HG03108 (cell line): ENCODE measurements around the gene WDR54.
A peak's percentile ranks its signal among the peaks of the same experiment; 100 is the strongest.
"Not testable (repeated sequence)": the region's sequence is repeated elsewhere in the genome, so short reads cannot be mapped to it uniquely, and the experiment has no call there.

Source experiments
- ATAC-seq: cut with Tn5 transposase; IDR thresholded peaks from one replicate; pipeline ENCODE4 v1.9.1; 2021; ENCODE audit warnings: moderate library complexity; ENCODE audit not compliant: unreplicated experiment

Gene WDR54

GRCh38 chr2:74450570-74451190 is 29.1 kb downstream of the WDR54 start:
- no peak for ATAC-seq

DNA sequence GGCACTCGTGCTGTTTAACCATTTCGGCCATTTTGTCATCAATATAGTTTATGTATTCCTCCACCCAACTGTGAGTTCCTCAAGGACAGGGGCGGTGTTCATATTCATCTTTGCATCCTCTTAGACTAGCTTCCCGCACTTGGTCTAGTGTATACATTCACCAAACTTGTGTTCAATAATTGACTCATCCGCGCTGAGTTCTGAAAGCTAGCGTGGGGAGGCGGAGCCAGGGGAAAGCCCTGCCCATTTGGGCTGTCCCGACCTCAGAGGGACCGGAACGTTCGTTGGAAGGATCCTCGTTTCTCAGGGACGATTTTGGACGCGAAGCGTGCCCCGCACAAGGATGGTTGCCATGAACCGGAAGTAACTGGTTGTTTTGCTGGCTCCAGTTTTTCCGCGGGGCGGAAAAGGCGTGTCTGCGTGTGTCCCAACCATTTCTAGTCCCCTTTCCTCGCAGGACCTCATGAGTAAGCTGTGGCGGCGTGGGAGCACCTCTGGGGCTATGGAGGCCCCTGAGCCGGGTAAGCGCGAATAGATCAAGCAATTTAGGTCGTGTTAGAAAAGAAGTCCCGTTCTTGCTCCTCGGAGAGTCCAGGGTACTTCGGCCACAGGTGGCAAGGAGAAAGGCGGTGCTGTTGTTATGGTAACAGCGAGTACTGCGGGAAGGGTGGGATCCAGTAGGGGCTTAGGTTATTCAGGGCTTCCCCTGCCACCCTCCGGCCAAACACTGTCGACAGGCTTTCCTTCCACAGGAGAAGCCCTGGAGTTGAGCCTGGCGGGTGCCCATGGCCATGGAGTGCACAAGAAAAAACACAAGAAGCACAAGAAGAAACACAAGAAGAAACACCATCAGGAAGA is 33.4 kb downstream of the WDR54 start, which contains the start of gene INO80B:
Gene INO80B (plus strand): TSS at position 434 of the 858 bp plus-strand sequence. CDS start 30 bp downstream, at position 464.
- peak; percentile 35 for ATAC-seq

- no peak for ATAC-seq
These were observed 35.6 kb downstream of the WDR54 start for GRCh38 chr2:74457129-74457548.

- ATAC-seq = peak; percentile 24
These were observed 36.1 kb downstream of the WDR54 start for GRCh38 chr2:74457549-74458131.

- peak; percentile 82 for ATAC-seq
These were observed 36.8 kb downstream of the WDR54 start, which contains the start of gene WBP1 for GRCh38 chr2:74458132-74458937. TSS of gene WBP1 (plus strand) at chr2:74458438. CDS start at chr2:74458603, 165 bp downstream.

- no peak for ATAC-seq
These were observed 37.4 kb downstream of the WDR54 start for GRCh38 chr2:74458938-74459363.

- not testable (repeated sequence) for ATAC-seq
These were observed 38.1 kb downstream of the WDR54 start for GRCh38 chr2:74459503-74460118.

- not testable (repeated sequence) for ATAC-seq
These were observed 38.7 kb downstream of the WDR54 start for GRCh38 chr2:74460187-74460586.

DNA sequence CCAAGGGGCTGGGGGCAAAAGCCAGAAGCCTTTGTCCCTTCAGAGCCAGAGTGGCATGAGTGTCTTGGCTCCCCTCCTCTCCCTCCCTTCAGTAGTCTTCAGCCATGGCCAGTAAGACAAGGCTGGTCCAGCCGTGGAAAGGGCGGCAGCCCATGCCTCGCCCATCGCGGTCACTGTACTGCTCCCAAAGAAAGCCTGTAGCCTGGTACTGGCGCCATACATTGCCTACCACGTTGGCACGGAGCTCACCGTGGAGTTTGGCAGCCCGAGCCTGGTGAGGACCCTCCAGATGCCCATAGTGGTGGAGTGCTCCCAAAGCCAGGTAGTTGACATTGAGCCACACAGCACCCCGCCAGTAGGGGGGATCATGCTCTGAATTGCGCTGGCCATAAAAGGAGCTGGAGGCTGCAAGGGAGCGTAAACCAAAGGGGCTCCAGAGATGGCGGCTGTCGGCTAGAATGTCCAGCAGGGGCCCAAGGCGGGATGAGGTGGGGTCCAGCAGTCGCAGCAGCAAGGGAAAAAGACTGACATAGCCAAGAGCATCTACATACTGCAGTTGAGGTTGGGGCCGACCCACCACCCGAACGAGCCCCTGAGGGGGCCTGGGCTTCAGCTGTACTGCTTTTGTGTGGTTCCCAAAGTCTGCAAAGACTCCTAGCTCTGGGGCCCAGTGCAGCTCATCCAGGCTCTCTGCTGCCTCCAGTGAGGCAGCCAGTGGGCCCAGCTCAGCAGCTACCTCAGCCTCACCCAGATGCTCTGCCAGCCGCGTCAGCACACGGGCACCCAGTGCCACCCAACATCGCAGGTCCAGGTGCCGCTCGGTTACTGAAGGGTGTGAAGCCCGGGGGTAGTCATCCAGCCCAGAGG is 39.9 kb downstream of the WDR54 start:
- ATAC-seq = no peak

DNA sequence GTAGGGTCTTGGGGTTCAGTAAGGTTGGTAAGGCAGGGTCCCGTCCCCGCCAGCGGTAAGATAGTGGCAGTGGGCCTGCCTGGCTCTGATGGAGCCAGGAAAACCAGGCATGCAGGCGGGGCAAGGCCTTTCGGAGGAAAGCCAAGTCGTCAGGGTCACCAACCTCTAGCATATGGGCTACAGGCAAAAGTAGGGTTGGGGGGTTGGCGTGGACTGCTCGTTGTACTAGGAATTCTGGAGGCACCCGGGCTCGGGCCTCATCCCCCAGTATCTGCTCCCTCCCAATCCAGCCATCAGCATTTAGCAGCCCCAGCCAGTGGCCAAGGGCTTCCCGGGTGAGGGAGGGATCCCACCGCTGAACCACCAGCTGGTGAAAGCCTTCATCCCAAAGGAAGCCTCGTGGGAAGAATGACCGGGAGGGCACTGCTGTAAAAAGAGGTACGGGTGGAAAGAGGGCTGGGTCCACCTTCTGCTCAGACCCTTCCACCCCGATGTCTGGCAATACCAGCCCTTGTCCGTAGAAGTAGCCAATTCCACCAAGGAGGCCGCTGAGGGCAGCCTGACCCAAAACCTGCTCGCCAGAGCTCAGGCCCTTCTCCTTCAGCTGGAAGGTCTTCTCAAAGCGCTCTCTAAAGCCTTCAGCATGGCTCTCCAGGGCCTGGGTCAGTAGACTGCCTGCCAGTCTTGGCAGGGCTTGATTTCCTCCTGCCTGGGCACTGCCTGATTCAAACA is 40.7 kb downstream of the WDR54 start:
- ATAC-seq = no peak

DNA sequence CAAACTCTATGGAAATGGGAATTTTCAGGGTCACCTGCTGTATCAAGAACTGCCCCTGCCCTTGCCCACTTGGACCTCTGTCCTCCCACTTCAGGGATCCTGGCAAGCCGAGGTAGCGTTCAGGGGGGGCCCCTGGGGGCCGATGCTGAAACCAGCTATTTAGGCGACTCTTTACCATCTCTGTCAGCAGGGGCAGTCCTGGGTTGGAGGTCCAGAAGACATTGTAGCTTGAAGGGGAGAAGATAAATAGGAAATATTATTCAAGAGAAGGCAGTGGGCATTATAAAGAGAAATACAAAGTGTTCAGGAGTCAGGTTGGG is 41.2 kb downstream of the WDR54 start:
- no peak for ATAC-seq

- no peak for ATAC-seq
These were observed 42.9 kb downstream of the WDR54 start for GRCh38 chr2:74464406-74464805.

DNA sequence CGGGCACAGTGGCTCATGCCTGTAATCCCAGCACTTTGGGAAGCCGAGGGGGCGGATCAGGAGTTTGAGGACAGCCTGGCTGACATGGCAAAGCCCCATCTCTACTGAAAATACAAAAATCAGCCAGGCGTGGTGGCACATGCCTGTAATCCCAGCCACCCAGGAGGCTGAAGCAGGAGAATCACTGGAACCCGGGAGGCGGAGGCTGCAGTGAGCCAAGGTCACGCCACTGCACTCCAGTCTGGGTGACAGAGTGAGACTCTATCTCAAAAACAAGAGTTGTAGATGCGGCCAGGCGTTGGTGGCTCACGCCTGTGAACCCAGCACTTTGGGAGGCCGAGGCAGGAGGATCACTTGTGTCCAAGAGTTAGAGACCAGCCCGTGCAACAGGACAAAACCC is 49.2 kb downstream of the WDR54 start:
- ATAC-seq = not testable (repeated sequence)

DNA sequence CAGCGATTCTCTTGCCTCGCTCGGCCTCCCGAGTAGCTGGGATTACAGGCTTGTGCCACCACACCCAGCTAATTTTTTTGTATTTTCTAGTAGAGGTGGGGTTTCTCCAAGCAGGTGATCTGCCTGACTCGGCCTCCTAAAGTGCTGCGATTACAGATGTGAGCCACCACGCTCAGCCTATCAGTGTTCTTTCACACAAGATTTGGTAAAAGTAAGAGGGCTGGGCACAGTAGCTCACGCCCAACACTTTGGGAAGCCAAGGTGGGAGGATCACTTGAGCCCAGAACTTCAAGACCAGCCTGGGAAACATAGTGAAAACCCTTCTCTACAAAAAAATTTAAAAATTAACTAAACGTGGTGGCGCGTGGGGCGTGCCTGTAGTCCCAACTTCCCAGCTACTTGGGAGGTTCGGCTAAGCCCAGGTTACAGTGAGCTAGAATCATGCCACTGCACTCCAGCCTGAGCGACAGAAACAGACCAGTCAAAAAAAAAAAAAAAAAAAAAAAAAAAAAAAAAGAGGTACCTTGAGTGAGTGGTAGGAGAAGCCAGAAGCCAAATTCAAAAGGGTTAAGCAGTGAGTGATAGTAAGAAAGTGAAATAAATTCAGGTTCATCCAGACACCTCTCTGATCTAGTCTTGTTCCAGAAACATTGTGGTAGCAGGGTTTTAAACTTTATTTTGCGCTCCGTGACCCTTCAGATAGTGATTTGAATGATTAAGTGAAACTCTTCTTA is 50.0 kb downstream of the WDR54 start:
- no peak for ATAC-seq

- ATAC-seq = peak; percentile 83
These were observed 50.8 kb downstream of the WDR54 start, which contains the start of gene MRPL53 for GRCh38 chr2:74472086-74472944. TSS of gene MRPL53 (minus strand) at chr2:74472680. CDS start at chr2:74472660, 20 bp downstream.

- no peak for ATAC-seq
These were observed 51.4 kb downstream of the WDR54 start for GRCh38 chr2:74472945-74473258.

- no peak for ATAC-seq
These were observed 53.0 kb downstream of the WDR54 start for GRCh38 chr2:74474481-74474880.
